K562 (cell line): ENCODE measurements around the gene POLR1H. TPM values are rescaled to one million over a fixed set of nuclear protein-coding genes. Genes with fewer than 3 reads are reported as not detected.

ENCODE experiments used
- EP300 ChIP-seq: IDR thresholded peaks from 2 replicates; pipeline ENCODE4 v1.6.1; 2012; ENCODE audit warnings: low read length, improper control_type of control experiment
- IRF1 ChIP-seq: sonication (generic); formaldehyde crosslinking; IDR thresholded peaks from 2 replicates; pipeline ENCODE4 v1.8.0; 2022; ENCODE audit warnings: missing genetic modification reagents, mild to moderate bottlenecking, borderline replicate concordance
- LCOR ChIP-seq: sonication (generic); formaldehyde crosslinking; IDR thresholded peaks from 2 replicates; pipeline ENCODE4 v1.8.0; 2022; ENCODE audit warnings: mild to moderate bottlenecking, missing genetic modification reagents
- MEF2A ChIP-seq: IDR thresholded peaks from 2 replicates; pipeline ENCODE4 v1.6.1; 2011; ENCODE audit warnings: low read depth, mild to moderate bottlenecking, low read length, moderate library complexity; ENCODE audit not compliant: control insufficient read depth
- MGA ChIP-seq: fragments of 450-650 bp; IDR thresholded peaks from 2 replicates; pipeline ENCODE4 v1.6.1; 2016; ENCODE audit warnings: mild to moderate bottlenecking, moderate library complexity
- PBX2 ChIP-seq, 2 experiments: IDR thresholded peaks in 1 of 2; conservative IDR thresholded peaks in 1 of 2; 2 replicates each; pipeline ENCODE4 v1.6.1; 2016; ENCODE audit warnings: low read depth in 2 of 2, mild to moderate bottlenecking in 1 of 2, missing compliant biosample characterization in 1 of 2, missing genetic modification characterization in 1 of 2, moderate library complexity in 1 of 2
- YY1 ChIP-seq, 3 experiments: IDR thresholded peaks; 2 replicates each; pipeline ENCODE4 v1.6.1; 2011; ENCODE audit warnings: low read length in 2 of 3, mild to moderate bottlenecking in 2 of 3, moderate library complexity in 2 of 3, borderline replicate concordance in 1 of 3, control low read depth in 1 of 3, low read depth in 1 of 3; ENCODE audit not compliant: insufficient read depth in 3 of 3, insufficient replicate concordance in 2 of 3, control insufficient read depth in 1 of 3, insufficient read length in 1 of 3; ENCODE audit errors: extremely low read depth in 1 of 3
- ZBTB1 ChIP-seq: sonication (generic); formaldehyde crosslinking; IDR thresholded peaks from 2 replicates; pipeline ENCODE4 v1.8.1; 2023; ENCODE audit warnings: missing genetic modification reagents, low read depth, mild to moderate bottlenecking, borderline replicate concordance
- ZNF551 ChIP-seq: fragments of 250-450 bp; sonication (Bioruptor Pico); IDR thresholded peaks from 2 replicates; pipeline ENCODE4 v1.5.0; 2021; ENCODE audit warnings: mild to moderate bottlenecking, moderate library complexity
- polyA plus RNA-seq, 8 experiments: library from polyadenylated mRNA; depleted of rRNA in 4 of 8; stranded (reverse) in 5 of 8; unstranded in 3 of 8; fragments of >200 nt; fragmentation: Nextera tagmentation in 2 of 8; fragmentation: Illumina TruSeq in 1 of 8; extraction: Ambion mirVana in 2 of 8; extraction: Trizol in 1 of 8; gene quantifications; 2 replicates each; pipeline versions ENCODE4 v1.2.1 to v1.2.3, GENCODE V29; 2011 to 2014; ENCODE audit warnings: inconsistent platforms in 1 of 8, missing spikeins in 1 of 8
- total RNA-seq, 7 experiments: library from RNA; depleted of rRNA in 6 of 7; stranded (reverse); fragments of >200 nt in 6 of 7; fragmentation: Illumina TruSeq in 2 of 7; extraction: Trizol in 2 of 7; gene quantifications; 2 replicates each; pipeline versions ENCODE4 v1.2.1 to v1.2.3, GENCODE V29; 2011 to 2021; ENCODE audit warnings: low replicate concordance in 1 of 7

Gene POLR1H
- total and polyA plus RNA-seq, 9 of the 15 experiments (the other 6 are each of a cell fraction or from before 2014, with no cell fraction given): 92.2 to 333 (median 143) TPM

GRCh38 chr6:30061092-30061857 lies at the start of gene POLR1H (continued):
- TF ChIP-seq ZBTB1 (CRISPR knock-in tag) (no peak), MGA (no peak; the same call in 1 of the 2 replicates), LCOR (CRISPR knock-in tag) (no peak), MEF2A (no peak), PBX2 (CRISPR knock-in tag; IDR thresholded peaks at IDR 0.05; ENCODE audit: low read depth) (no peak), PBX2 (tag; conservative IDR thresholded peaks at IDR 0.05; ENCODE audit: low read depth) (0 out of 2 replicates have a peak, but pooled peaks have one; percentile 33), IRF1 (CRISPR knock-in tag) (no peak), EP300 (peak; percentile 77), YY1 (IDR thresholded peaks at IDR 0.05; ENCODE audit: borderline replicate concordance in 1 of 3, control insufficient read depth in 1 of 3, extremely low read depth in 1 of 3, insufficient read depth in 3 of 3, insufficient read length in 1 of 3, insufficient replicate concordance in 2 of 3, low read depth in 1 of 3, low read length in 2 of 3) (peak in 2 of 3 experiments; percentile 84 to 89), ZNF551 (CRISPR knock-in tag) (0 out of 2 replicates have a peak, but pooled peaks have one; percentile 47)
